B cell (primary cell): Measurements from ENCODE around the gene ENDOU. TPM values are rescaled to one million over a fixed set of nuclear protein-coding genes. Genes with fewer than 3 reads are reported as not detected.
A peak's percentile ranks its signal among the peaks of the same experiment; 100 is the strongest.

ENCODE experiments used
- ATAC-seq: fragments of 200-7000 bp; cut with Tn5 transposase; one replicate; pipeline ENCODE4 v1.10.0; 2021; ENCODE audit warnings: low read depth, mild to moderate bottlenecking, moderate number of reproducible peaks, moderate library complexity
- CTCF ChIA-PET: fragments of 350-600 bp; sonication (Branson Sonifier 250); formaldehyde crosslinking; loops from one replicate; lab custom pipeline; 2021; ENCODE audit warnings: antibody characterized with exemption, inconsistent platforms; lab: Charles Lee
- POLR2A ChIA-PET: fragments of 350-600 bp; sonication (Branson Sonifier 250); formaldehyde crosslinking; loops from one replicate; lab custom pipeline; 2021; ENCODE audit warnings: antibody characterized with exemption; lab: Charles Lee
- DNase-seq: peaks from one replicate; pipeline ENCODE4 v3.0.0; 2013
- H2AFZ ChIP-seq: 2 replicates; pipeline ENCODE4 v1.6.1; 2012; ENCODE audit warnings: mild to moderate bottlenecking, low read depth, low read length; ENCODE audit not compliant: insufficient read depth, poor library complexity, severe bottlenecking
- H3K27ac ChIP-seq, 2 donors: 1 replicate in 1 of 2; 2 replicates in 1 of 2; pipeline ENCODE4 v1.5.1; 2012 to 2013; ENCODE audit warnings: low read length in 2 of 2, mild to moderate bottlenecking in 2 of 2, moderate library complexity in 1 of 2
- H3K27me3 ChIP-seq, 4 experiments: fragments of 200-600 bp in 1 of 4; sonication (generic) in 1 of 4; replicated peaks in 1 of 4; 1 replicate in 2 of 4; 2 replicates in 2 of 4; pipeline versions ENCODE4 v1.6.1 to v1.7.0; 2013 to 2016; ENCODE audit warnings: low read length in 3 of 4, mild to moderate bottlenecking in 2 of 4, mixed read lengths in 1 of 4, moderate library complexity in 1 of 4; ENCODE audit not compliant: insufficient read depth in 4 of 4, control insufficient read depth in 3 of 4; ENCODE audit errors: control extremely low read depth in 1 of 4
- H3K36me3 ChIP-seq, 2 experiments: replicated peaks in 1 of 2; 1 replicate in 1 of 2; 2 replicates in 1 of 2; pipeline versions ENCODE4 v1.6.1 to v1.7.1; 2013; ENCODE audit warnings: low read length in 1 of 2; ENCODE audit not compliant: insufficient read depth in 2 of 2, control insufficient read depth in 1 of 2; ENCODE audit errors: control extremely low read depth in 1 of 2, extremely low read depth in 1 of 2
- H3K4me1 ChIP-seq, 2 donors: fragments of 200-600 bp in 1 of 2; sonication (generic) in 1 of 2; 1 replicate in 1 of 2; 2 replicates in 1 of 2; pipeline versions ENCODE4 v1.5.1 to v1.6.1; 2013 to 2017; ENCODE audit warnings: low read length in 2 of 2; ENCODE audit not compliant: control insufficient read depth in 2 of 2, insufficient read depth in 2 of 2
- H3K4me2 ChIP-seq: replicated peaks from 2 replicates; pipeline ENCODE3; 2012; ENCODE audit warnings: mild to moderate bottlenecking, low read depth, low read length; ENCODE audit not compliant: poor library complexity, severe bottlenecking
- H3K4me3 ChIP-seq, 5 experiments: fragments of 200-600 bp in 1 of 5; sonication (generic) in 1 of 5; 1 replicate in 3 of 5; 2 replicates in 2 of 5; pipeline versions ENCODE4 v1.5.1 to v1.7.0; 2011 to 2016; ENCODE audit warnings: low read length in 4 of 5, mild to moderate bottlenecking in 4 of 5, low read depth in 2 of 5, control low read depth in 1 of 5, moderate library complexity in 1 of 5; ENCODE audit not compliant: insufficient read depth in 1 of 5; ENCODE audit errors: control extremely low read depth in 1 of 5, extremely low read depth in 1 of 5
- H3K79me2 ChIP-seq: fragments of 200-600 bp; sonication (generic); one replicate; pipeline ENCODE4 v1.6.0; 2016; ENCODE audit warnings: low read length; ENCODE audit not compliant: control insufficient read depth, insufficient read depth
- H3K9ac ChIP-seq: fragments of 200-600 bp; sonication (generic); 2 replicates; pipeline ENCODE4 v1.6.1; 2017; ENCODE audit warnings: mild to moderate bottlenecking, low read length, moderate library complexity
- H3K9me3 ChIP-seq, 3 donors: one replicate each; pipeline versions ENCODE4 v1.6.1 to v1.7.1; 2013; ENCODE audit warnings: low read length in 2 of 3; ENCODE audit not compliant: control insufficient read depth in 2 of 3, insufficient read depth in 1 of 3; ENCODE audit errors: control extremely low read depth in 1 of 3
- H4K20me1 ChIP-seq: 2 replicates; pipeline ENCODE4 v1.6.0; 2012; ENCODE audit warnings: mild to moderate bottlenecking, low read length; ENCODE audit not compliant: insufficient read depth, control insufficient read depth, poor library complexity, severe bottlenecking
- H3K27ac Mint-ChIP-seq: one replicate; pipeline ENCODE4 v1.8.0; 2021; ENCODE audit warnings: mixed read lengths
- H3K27me3 Mint-ChIP-seq: one replicate; pipeline ENCODE4 v1.8.0; 2021; ENCODE audit warnings: mixed read lengths
- H3K4me1 Mint-ChIP-seq: one replicate; pipeline ENCODE4 v1.8.0; 2021; ENCODE audit warnings: mixed read lengths
- H3K4me3 Mint-ChIP-seq: one replicate; pipeline ENCODE4 v1.8.0; 2021; ENCODE audit warnings: mixed read lengths
- H3K9me3 Mint-ChIP-seq: one replicate; pipeline ENCODE4 v1.8.0; 2022; ENCODE audit warnings: mixed read lengths; ENCODE audit not compliant: insufficient read depth
- CTCF ChIP-seq: fragments of 200-600 bp; IDR thresholded peaks from one replicate; pipeline ENCODE4 v1.8.0; 2022; ENCODE audit warnings: antibody characterized with exemption, mild to moderate bottlenecking
- EZH2 ChIP-seq: IDR thresholded peaks from 2 replicates; pipeline ENCODE4 v1.6.1; 2012; ENCODE audit warnings: borderline replicate concordance, low read depth, mild to moderate bottlenecking, moderate library complexity, low read length; ENCODE audit not compliant: insufficient read depth, poor library complexity, severe bottlenecking
- WGBS: methylation state at CpG from one replicate; pipeline ENCODE4 v1.1.5; 2013; ENCODE audit warnings: missing lambda C conversion rate; ENCODE audit not compliant: insufficient coverage; 5-methylcytosine and 5-hydroxymethylcytosine counted together
- intact Hi-C: fragments of 100-400 bp; cut with micrococcal nuclease; formaldehyde crosslinking; loops from one replicate; pipeline ENCODE4 v1.10.0; 2022
- polyA plus RNA-seq: library from polyadenylated mRNA; depleted of rRNA; stranded (reverse); fragments of >200 nt; gene quantifications from 2 replicates; pipeline ENCODE4 v1.2.3, GENCODE V29; 2012
- total RNA-seq, 2 donors: library from RNA; stranded (reverse); fragments of 120-200 nt in 1 of 2; gene quantifications; 1 replicate in 1 of 2; 2 replicates in 1 of 2; pipeline versions ENCODE4 v1.2.3 to v1.2.4, GENCODE V29; 2013 to 2022

Gene ENDOU
- total and polyA plus RNA-seq, 2 donors (not counting 1 experiment from before 2014, with no cell fraction given), result 0.03 TPM; not detected in 1

GRCh38 chr12:47767216-47767724 lies 42.0 kb upstream of the ENDOU start:
- Histone ChIP-seq H3K27ac (no peak overlapping the region), H3K4me3 (no peak overlapping the region), H3K9ac (no peak overlapping the region), H2AFZ (no peak overlapping the region), H3K4me1 (peaks cover 5 to 15% of the 10 kb centered on the region in 2 donors), H3K27me3 (no peaks in the 10 kb centered on the region), H3K79me2 (no peaks in the 10 kb centered on the region), H3K36me3 (no peaks in the 10 kb centered on the region), H3K4me2 (no peak overlapping the region), H3K9me3 (no peaks in the 10 kb centered on the region), H4K20me1 (no peaks in the 10 kb centered on the region)
- peaks cover 9% of the 10 kb centered on the region for H3K4me1 Mint-ChIP-seq
- CTCF ChIA-PET, result interaction anchor here (0.9 to 20.0 kb wide), 24 partner anchors 10 to 734 kb away, joined by 3 to 584 read pairs (median 4); partner anchors contain the start of genes ENDOU, RAPGEF3 and RPAP3
- no peaks in the 10 kb centered on the region for H3K9me3 Mint-ChIP-seq
- POLR2A ChIA-PET, result interaction anchor here (0.6 to 2.2 kb wide), 5 partner anchors 20 to 52 kb away, joined by 3 to 10 read pairs (median 5); no protein-coding TSS in a partner anchor
- ATAC-seq (peak; percentile 74), DNase-seq (peak; percentile 78)
- H3K27me3 Mint-ChIP-seq, result peaks cover 4% of the 10 kb centered on the region
- H3K27ac Mint-ChIP-seq, result no peak overlapping the region
- no peak overlapping the region for H3K4me3 Mint-ChIP-seq
- TF ChIP-seq EZH2, result no peak
- TF ChIP-seq CTCF, result peak; percentile 80
- 42% methylated on average over 2 of the region's 4 CpGs for WGBS
- intact Hi-C loops, result loop anchor here (1.0 kb wide), 3 partner anchors 8 to 52 kb away; no protein-coding TSS in a partner anchor
